Measurements from ENCODE around the gene USP32.

USP32 gene

DNA sequence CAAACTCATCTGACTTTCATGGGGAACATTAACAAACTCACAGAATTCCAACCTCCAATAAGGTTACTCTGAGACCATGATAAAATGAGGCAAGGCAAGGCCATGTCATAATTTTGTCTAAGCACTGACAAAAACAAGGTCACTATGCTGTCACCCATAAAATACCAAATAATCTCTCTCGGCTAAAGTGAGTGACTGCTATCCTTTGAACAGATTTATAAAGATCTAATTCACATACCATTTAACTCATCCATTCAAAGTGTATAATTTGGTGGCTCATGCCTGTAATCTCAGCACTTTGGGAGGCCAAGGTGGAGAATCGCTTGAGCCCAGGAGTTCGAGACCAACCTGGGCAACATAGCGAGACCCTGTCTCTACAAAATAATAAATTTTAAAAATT, 262.8 kb downstream of the USP32 start:
- no peak for DNase-seq (ENCODE audit: low spot score)

Data from cerebellar cortex (tissue), 1 donor.